Sigmoid colon (tissue), 3 donors: ENCODE data around the gene PLEKHA7.

Source experiments
- POLR2A ChIP-seq, 2 donors: fragments of 450-650 bp; IDR thresholded peaks; one replicate each; pipeline ENCODE4 v1.6.1; 2016; ENCODE audit warnings: antibody characterized with exemption in 2 of 2, mild to moderate bottlenecking in 2 of 2, moderate library complexity in 2 of 2
- TF ChIP-seq, protein P1 (sequence below), 4 experiments: fragments of 450-650 bp in 3 of 4; fragments of 200-600 bp in 1 of 4; IDR thresholded peaks; one replicate each; pipeline ENCODE4 v1.5.1; 2016 to 2019; ENCODE audit warnings: antibody characterized with exemption in 4 of 4, mild to moderate bottlenecking in 3 of 4, moderate library complexity in 2 of 4

- TF ChIP-seq, protein P1, sequence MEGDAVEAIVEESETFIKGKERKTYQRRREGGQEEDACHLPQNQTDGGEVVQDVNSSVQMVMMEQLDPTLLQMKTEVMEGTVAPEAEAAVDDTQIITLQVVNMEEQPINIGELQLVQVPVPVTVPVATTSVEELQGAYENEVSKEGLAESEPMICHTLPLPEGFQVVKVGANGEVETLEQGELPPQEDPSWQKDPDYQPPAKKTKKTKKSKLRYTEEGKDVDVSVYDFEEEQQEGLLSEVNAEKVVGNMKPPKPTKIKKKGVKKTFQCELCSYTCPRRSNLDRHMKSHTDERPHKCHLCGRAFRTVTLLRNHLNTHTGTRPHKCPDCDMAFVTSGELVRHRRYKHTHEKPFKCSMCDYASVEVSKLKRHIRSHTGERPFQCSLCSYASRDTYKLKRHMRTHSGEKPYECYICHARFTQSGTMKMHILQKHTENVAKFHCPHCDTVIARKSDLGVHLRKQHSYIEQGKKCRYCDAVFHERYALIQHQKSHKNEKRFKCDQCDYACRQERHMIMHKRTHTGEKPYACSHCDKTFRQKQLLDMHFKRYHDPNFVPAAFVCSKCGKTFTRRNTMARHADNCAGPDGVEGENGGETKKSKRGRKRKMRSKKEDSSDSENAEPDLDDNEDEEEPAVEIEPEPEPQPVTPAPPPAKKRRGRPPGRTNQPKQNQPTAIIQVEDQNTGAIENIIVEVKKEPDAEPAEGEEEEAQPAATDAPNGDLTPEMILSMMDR (IDR thresholded peaks at IDR 0.05) = no peak
- no peak for TF ChIP-seq POLR2A (IDR thresholded peaks at IDR 0.05)
These were observed 225.2 kb downstream of the PLEKHA7 start for GRCh38 chr11:16789063-16789420.
